Subcutaneous abdominal adipose tissue (tissue), 5 donors: ENCODE data around the gene PTPN23.

Experiments used
- H3K27ac ChIP-seq: one replicate; pipeline ENCODE4 v1.7.0; 2013; ENCODE audit warnings: low read depth, mild to moderate bottlenecking, inconsistent platforms, low read length, moderate library complexity
- H3K27me3 ChIP-seq, 5 donors: one replicate each; pipeline ENCODE4 v1.7.0; 2013; ENCODE audit warnings: low read length in 5 of 5, inconsistent platforms in 1 of 5; ENCODE audit not compliant: control insufficient read depth in 5 of 5, insufficient read depth in 4 of 5
- H3K36me3 ChIP-seq, 5 donors: one replicate each; pipeline ENCODE4 v1.7.0; 2013; ENCODE audit warnings: low read length in 5 of 5; ENCODE audit not compliant: control insufficient read depth in 5 of 5, insufficient read depth in 5 of 5
- H3K4me1 ChIP-seq, 5 donors: one replicate each; pipeline ENCODE4 v1.7.0; 2013; ENCODE audit warnings: low read length in 5 of 5, mild to moderate bottlenecking in 3 of 5, moderate library complexity in 1 of 5; ENCODE audit not compliant: control insufficient read depth in 5 of 5, insufficient read depth in 5 of 5
- H3K4me3 ChIP-seq, 5 donors: one replicate each; pipeline ENCODE4 v1.7.0; 2013; ENCODE audit warnings: low read length in 5 of 5, low read depth in 1 of 5
- H3K9ac ChIP-seq, 5 donors: one replicate each; pipeline ENCODE4 v1.7.0; 2013; ENCODE audit warnings: low read length in 5 of 5, mild to moderate bottlenecking in 4 of 5, moderate library complexity in 3 of 5
- H3K9me3 ChIP-seq, 5 donors: one replicate each; pipeline ENCODE4 v1.7.0; 2013; ENCODE audit warnings: low read length in 5 of 5; ENCODE audit not compliant: control insufficient read depth in 5 of 5
- donor health status: healthy.
- donor health status: healthy.
- donor health status: healthy.
- donor health status: healthy.
- donor health status: healthy.

Gene PTPN23

GRCh38 chr3:47370887-47371697, 9.7 kb upstream of the PTPN23 start:
- Histone ChIP-seq H3K9me3 (no peaks in the 10 kb centered on the region), H3K27me3 (peaks cover 0 to 4% (median 4%) of the 10 kb centered on the region in 5 donors), H3K4me3 (no peak overlapping the region), H3K36me3 (no peaks in the 10 kb centered on the region), H3K9ac (no peak overlapping the region), H3K27ac (no peak overlapping the region), H3K4me1 (peaks cover 0 to 7% (median 4%) of the 10 kb centered on the region in 5 donors)

GRCh38 chr3:47374587-47374986, 6.2 kb upstream of the PTPN23 start:
- H3K4me3 ChIP-seq = no peak overlapping the region
- H3K27ac ChIP-seq = no peak overlapping the region
- peaks cover 4 to 18% (median 12%) of the 10 kb centered on the region in 5 donors for H3K4me1 ChIP-seq
- H3K9ac ChIP-seq = no peak overlapping the region
- no peaks in the 10 kb centered on the region for H3K9me3 ChIP-seq
- H3K27me3 ChIP-seq = peaks cover 0 to 4% (median under 1%) of the 10 kb centered on the region in 5 donors
- no peaks in the 10 kb centered on the region for H3K36me3 ChIP-seq

GRCh38 chr3:47376393-47376792, 4.4 kb upstream of the PTPN23 start:
- Histone ChIP-seq H3K9me3 (no peaks in the 10 kb centered on the region), H3K4me3 (no peak overlapping the region)

GRCh38 chr3:47377186-47377585, 3.6 kb upstream of the PTPN23 start:
- no peaks in the 10 kb centered on the region for H3K36me3 ChIP-seq
- peaks cover 10 to 30% (median 25%) of the 10 kb centered on the region in 5 donors for H3K4me1 ChIP-seq
- H3K27me3 ChIP-seq = no peaks in the 10 kb centered on the region
- no peak overlapping the region for H3K4me3 ChIP-seq
- H3K9ac ChIP-seq = no peak overlapping the region
- no peak overlapping the region for H3K27ac ChIP-seq
- H3K9me3 ChIP-seq = no peaks in the 10 kb centered on the region

More at GRCh38 chr3:47376393-47376792, 4.4 kb upstream of the PTPN23 start:
- no peak overlapping the region for H3K27ac ChIP-seq
- peaks cover 8 to 22% (median 18%) of the 10 kb centered on the region in 5 donors for H3K4me1 ChIP-seq
- no peaks in the 10 kb centered on the region for H3K36me3 ChIP-seq
- H3K27me3 ChIP-seq = no peaks in the 10 kb centered on the region
- no peak overlapping the region for H3K9ac ChIP-seq

DNA sequence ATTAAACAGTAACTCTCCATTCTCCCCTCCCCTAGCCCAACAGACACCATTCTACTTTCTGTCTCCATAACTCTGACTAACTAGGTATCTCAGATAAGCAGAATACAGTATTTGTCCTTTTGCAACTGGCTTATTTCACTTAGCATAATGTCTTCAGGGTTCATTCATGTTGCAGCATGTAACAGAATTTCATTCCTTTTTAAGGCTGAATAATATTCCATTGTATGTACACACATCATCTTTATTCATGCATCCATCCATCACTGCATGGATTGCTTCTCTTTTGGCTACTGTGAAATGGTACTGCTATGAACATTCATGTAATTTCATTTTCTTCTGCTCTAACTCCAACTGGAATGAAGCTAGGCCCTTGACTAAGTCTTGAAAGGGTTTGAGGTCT, 2.0 kb upstream of the PTPN23 start:
- peaks cover 10 to 39% (median 30%) of the 10 kb centered on the region in 5 donors for H3K4me1 ChIP-seq
- no peaks in the 10 kb centered on the region for H3K27me3 ChIP-seq
- H3K27ac ChIP-seq = no peak overlapping the region
- H3K9ac ChIP-seq = no peak overlapping the region
- no peaks in the 10 kb centered on the region for H3K9me3 ChIP-seq
- H3K4me3 ChIP-seq = no peak overlapping the region
- peaks cover 0 to 3% (median 0%) of the 10 kb centered on the region in 5 donors for H3K36me3 ChIP-seq

- Histone ChIP-seq H3K27me3 (no peaks in the 10 kb centered on the region), H3K27ac (no peak overlapping the region), H3K9ac (peak overlapping the region; percentile 81 to 99 (median 95)), H3K36me3 (peaks cover 0 to 3% (median 0%) of the 10 kb centered on the region in 5 donors), H3K9me3 (no peaks in the 10 kb centered on the region), H3K4me1 (peaks cover 10 to 39% (median 30%) of the 10 kb centered on the region in 5 donors), H3K4me3 (peak overlapping the region; percentile 81 to 100 (median 96))
Observed at GRCh38 chr3:47379411-47379899, 1.4 kb upstream of the PTPN23 start.

DNA sequence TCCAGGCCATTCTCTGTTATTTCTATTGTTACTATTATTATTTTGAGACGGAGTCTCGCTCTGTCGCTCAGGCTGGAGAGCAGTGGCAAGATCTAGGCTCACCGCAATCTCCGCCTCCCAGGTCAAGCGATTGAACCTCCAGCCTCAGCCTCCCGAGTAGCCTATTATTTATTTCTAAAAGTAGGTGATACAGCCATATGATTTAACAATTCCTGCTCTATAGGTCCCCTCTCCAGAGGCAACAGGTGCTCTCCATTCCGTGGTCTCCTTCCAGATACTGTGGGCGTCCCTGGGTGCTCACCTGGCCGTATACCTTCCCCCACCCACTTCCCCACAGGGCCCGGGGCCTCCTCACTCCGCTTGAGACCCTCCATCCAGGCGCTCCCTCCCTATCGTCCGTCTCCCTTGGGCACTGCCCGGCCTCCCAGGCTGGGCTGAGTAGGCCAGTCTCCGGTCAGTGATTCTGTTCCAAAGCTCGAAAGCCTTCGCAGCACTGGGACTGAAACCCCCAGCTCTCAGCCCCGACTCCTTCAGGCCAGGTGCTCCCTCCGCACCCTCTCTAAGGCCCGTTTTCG, 708 bp upstream of the PTPN23 start:
- peak overlapping the region; percentile 81 to 100 (median 96) for H3K4me3 ChIP-seq
- no peaks in the 10 kb centered on the region for H3K27me3 ChIP-seq
- H3K9ac ChIP-seq = peak overlapping the region; percentile 81 to 99 (median 95)
- H3K4me1 ChIP-seq = peaks cover 10 to 39% (median 30%) of the 10 kb centered on the region in 5 donors
- peak overlapping the region; percentile 85 for H3K27ac ChIP-seq
- peaks cover 0 to 6% (median 0%) of the 10 kb centered on the region in 5 donors for H3K36me3 ChIP-seq
- no peaks in the 10 kb centered on the region for H3K9me3 ChIP-seq

DNA sequence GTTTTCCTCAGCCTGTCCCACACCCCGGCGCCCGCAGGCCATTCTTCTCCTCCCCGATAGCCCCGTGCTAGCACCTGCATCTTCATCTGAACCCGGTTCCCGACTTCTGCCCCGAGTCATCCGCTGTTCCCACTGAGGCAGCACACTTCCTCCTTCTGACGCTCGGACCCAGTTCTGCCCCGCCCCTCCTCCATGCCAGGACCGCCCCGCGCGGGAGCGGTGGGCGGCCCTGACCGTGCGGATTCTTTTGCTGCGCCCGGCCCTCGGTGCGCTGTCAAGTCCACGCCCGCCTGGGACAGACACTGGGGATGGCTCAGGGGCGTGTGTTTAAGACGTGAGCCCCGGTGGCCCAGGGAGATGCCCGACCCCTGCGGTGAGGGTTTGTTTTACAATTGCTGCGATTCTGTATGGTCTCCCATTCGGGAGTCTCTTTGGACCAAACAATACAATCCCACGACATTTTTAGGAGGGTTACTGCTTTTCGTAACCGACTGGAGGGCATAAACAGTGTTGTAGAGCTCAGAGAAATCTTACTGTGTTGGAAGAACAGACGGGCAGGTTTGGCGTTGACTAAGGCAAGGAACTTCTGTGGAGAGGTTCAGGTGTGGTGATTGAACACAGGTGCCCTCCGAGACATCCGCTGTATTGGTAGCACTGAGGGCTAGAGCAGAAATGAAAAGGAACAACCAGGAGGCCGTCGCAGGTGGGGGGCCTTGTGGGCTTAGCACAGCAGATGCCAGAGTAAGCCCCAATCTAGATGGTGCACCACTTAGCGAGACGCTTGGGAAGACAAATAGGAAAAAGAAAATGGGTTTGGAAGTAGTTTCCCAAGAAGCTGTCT, 716 bp downstream of the PTPN23 start:
- Histone ChIP-seq H3K27me3 (no peaks in the 10 kb centered on the region), H3K9ac (peak overlapping the region in 4 of 5 donors; percentile 92 to 99 (median 94)), H3K9me3 (no peaks in the 10 kb centered on the region), H3K27ac (peak overlapping the region; percentile 85), H3K4me3 (peak overlapping the region; percentile 75 to 100 (median 96)), H3K36me3 (peaks cover 0 to 7% (median 2%) of the 10 kb centered on the region in 5 donors), H3K4me1 (peaks cover 10 to 43% (median 32%) of the 10 kb centered on the region in 5 donors)

GRCh38 chr3:47384425-47384824, 3.6 kb downstream of the PTPN23 start:
- peaks cover 2 to 12% (median 5%) of the 10 kb centered on the region in 5 donors for H3K36me3 ChIP-seq
- H3K4me1 ChIP-seq = peaks cover 5 to 32% (median 26%) of the 10 kb centered on the region in 5 donors
- no peaks in the 10 kb centered on the region for H3K27me3 ChIP-seq
- H3K4me3 ChIP-seq = no peak overlapping the region
- no peak overlapping the region for H3K9ac ChIP-seq
- no peaks in the 10 kb centered on the region for H3K9me3 ChIP-seq
- no peak overlapping the region for H3K27ac ChIP-seq
